IPS-18a (cell line): ENCODE measurements around the gene LRRC3C.

Experiments used
- H3K27ac ChIP-seq: one replicate; pipeline ENCODE4 v1.5.1; 2013; ENCODE audit warnings: low read length
- H3K27me3 ChIP-seq: one replicate; pipeline ENCODE4 v1.6.1; 2013; ENCODE audit warnings: mild to moderate bottlenecking, low read length; ENCODE audit not compliant: control insufficient read depth, insufficient read depth
- H3K36me3 ChIP-seq: one replicate; pipeline ENCODE4 v1.6.1; 2013; ENCODE audit warnings: low read depth, low read length; ENCODE audit not compliant: control insufficient read depth
- H3K4me1 ChIP-seq: one replicate; pipeline ENCODE4 v1.6.1; 2013; ENCODE audit warnings: low read depth, low read length; ENCODE audit not compliant: control insufficient read depth
- H3K4me3 ChIP-seq: one replicate; pipeline ENCODE4 v1.5.1; 2013; ENCODE audit warnings: low read length
- H3K9ac ChIP-seq: one replicate; pipeline ENCODE4 v1.6.1; 2013; ENCODE audit warnings: mild to moderate bottlenecking, low read length, moderate library complexity
- H3K9me3 ChIP-seq: one replicate; pipeline ENCODE4 v1.6.1; 2013; ENCODE audit warnings: low read depth, low read length; ENCODE audit not compliant: control insufficient read depth

Gene LRRC3C

GRCh38 chr17:39925282-39926134 lies 2.0 kb upstream of the LRRC3C start:
- no peaks in the 10 kb centered on the region for H3K27me3 ChIP-seq
- no peaks in the 10 kb centered on the region for H3K9me3 ChIP-seq
- no peak overlapping the region for H3K9ac ChIP-seq
- peaks cover 22% of the 10 kb centered on the region for H3K36me3 ChIP-seq
- no peak overlapping the region for H3K4me3 ChIP-seq
- no peak overlapping the region for H3K27ac ChIP-seq
- H3K4me1 ChIP-seq, result peaks cover 10% of the 10 kb centered on the region

DNA sequence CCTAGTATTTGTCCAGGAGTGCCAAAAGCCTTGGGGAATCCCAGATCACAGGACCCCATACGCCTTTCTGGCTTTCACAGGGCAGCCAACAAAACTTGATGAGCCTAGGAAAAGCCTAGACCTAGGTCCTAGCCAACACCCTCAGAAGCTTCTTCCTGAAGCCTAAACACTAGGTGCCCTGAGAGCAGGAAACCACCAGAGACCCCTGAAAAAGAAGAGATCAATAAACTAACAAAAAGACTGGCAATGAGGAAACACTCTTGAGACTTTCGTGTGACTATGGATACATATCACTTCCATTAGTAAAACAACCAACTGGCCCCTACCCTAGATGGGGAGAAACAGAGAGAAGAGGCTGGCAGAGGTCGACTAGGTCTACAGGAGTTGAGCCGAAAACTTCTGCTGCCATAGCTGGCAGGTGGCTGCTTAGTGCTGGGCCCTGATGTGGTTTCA lies 1.4 kb upstream of the LRRC3C start:
- Histone ChIP-seq H3K4me1 (peaks cover 10% of the 10 kb centered on the region), H3K4me3 (peak overlapping the region; percentile 93), H3K27ac (no peak overlapping the region), H3K27me3 (no peaks in the 10 kb centered on the region), H3K9ac (peak overlapping the region; percentile 80), H3K36me3 (peaks cover 22% of the 10 kb centered on the region), H3K9me3 (no peaks in the 10 kb centered on the region)

DNA sequence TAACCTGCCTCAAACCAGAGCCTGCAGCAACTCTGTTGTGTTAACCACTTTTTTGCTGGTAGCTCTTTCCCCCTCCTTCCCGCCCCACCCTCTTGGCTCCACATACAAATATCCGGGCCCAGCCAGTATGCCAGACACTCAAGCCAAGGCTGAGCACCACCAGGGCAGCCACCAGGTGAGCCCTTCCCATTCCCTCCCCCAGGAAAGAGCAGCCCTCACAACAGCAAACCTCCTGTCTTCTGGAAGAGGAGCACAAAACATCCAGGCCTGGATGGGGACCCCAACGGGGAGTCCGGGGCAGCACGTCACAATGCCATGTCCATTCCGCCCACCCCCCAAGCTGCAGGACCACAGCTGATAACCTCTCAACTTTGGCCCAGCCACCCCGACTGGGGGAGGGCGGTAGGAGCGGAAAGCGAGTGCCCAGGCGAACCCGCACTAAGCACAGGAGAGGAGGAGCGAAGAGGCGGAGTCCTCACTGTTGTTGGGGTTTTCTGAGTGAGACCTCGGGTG lies 888 bp upstream of the LRRC3C start:
- Histone ChIP-seq H3K4me3 (peak overlapping the region; percentile 93), H3K9ac (peak overlapping the region; percentile 80), H3K27ac (peak overlapping the region; percentile 16), H3K36me3 (peaks cover 22% of the 10 kb centered on the region), H3K9me3 (no peaks in the 10 kb centered on the region), H3K27me3 (no peaks in the 10 kb centered on the region), H3K4me1 (peaks cover 10% of the 10 kb centered on the region)

- no peaks in the 10 kb centered on the region for H3K9me3 ChIP-seq
- H3K4me3 ChIP-seq, result peak overlapping the region; percentile 93
- H3K27me3 ChIP-seq, result no peaks in the 10 kb centered on the region
- H3K27ac ChIP-seq, result peak overlapping the region; percentile 61
- H3K36me3 ChIP-seq, result peaks cover 7% of the 10 kb centered on the region
- H3K4me1 ChIP-seq, result peaks cover 10% of the 10 kb centered on the region
- H3K9ac ChIP-seq, result peak overlapping the region; percentile 60
Measured at GRCh38 chr17:39927929-39928857, 661 bp downstream of the LRRC3C start.

GRCh38 chr17:39928858-39929645 lies 1.5 kb downstream of the LRRC3C start:
- Histone ChIP-seq H3K27ac (no peak overlapping the region), H3K4me1 (peaks cover 14% of the 10 kb centered on the region), H3K4me3 (no peak overlapping the region), H3K9ac (no peak overlapping the region), H3K27me3 (no peaks in the 10 kb centered on the region), H3K36me3 (peaks cover under 1% of the 10 kb centered on the region), H3K9me3 (no peaks in the 10 kb centered on the region)

- Histone ChIP-seq H3K4me3 (no peak overlapping the region), H3K9ac (no peak overlapping the region), H3K27ac (no peak overlapping the region), H3K36me3 (no peaks in the 10 kb centered on the region), H3K27me3 (no peaks in the 10 kb centered on the region), H3K9me3 (no peaks in the 10 kb centered on the region), H3K4me1 (peaks cover 16% of the 10 kb centered on the region)
Measured at GRCh38 chr17:39929646-39930407, 2.3 kb downstream of the LRRC3C start.

- Histone ChIP-seq H3K4me3 (no peak overlapping the region), H3K27ac (no peak overlapping the region), H3K4me1 (peaks cover 6% of the 10 kb centered on the region)
Measured at GRCh38 chr17:39933912-39934311, 6.4 kb downstream of the LRRC3C start.

DNA sequence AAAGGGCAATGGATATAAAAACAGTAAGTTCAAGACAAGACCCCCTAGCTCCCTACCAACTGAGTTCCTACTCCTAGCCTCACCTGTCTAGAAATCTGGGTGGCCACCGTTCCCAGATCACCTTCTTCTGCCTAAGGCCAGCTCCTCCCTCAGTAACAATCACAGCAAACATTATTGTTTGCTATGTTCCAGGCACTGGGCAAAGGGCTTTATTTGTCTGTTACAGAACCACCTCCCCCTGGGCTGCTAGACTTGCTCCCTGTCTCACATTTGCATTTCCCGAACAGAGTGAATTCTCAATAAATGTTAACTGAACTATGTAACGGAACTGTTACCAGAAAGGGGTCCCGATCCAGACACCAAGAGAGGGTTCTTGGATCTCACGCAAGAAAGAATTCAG lies 6.8 kb downstream of the LRRC3C start:
- Histone ChIP-seq H3K9ac (no peak overlapping the region), H3K4me1 (peaks cover 6% of the 10 kb centered on the region), H3K9me3 (no peaks in the 10 kb centered on the region), H3K27me3 (no peaks in the 10 kb centered on the region), H3K4me3 (no peak overlapping the region), H3K36me3 (no peaks in the 10 kb centered on the region), H3K27ac (no peak overlapping the region)

More at GRCh38 chr17:39933912-39934311, 6.4 kb downstream of the LRRC3C start:
- H3K27me3 ChIP-seq, result no peaks in the 10 kb centered on the region
- H3K9ac ChIP-seq, result no peak overlapping the region
- no peaks in the 10 kb centered on the region for H3K36me3 ChIP-seq
- H3K9me3 ChIP-seq, result no peaks in the 10 kb centered on the region

GRCh38 chr17:39935909-39936308 lies 8.4 kb downstream of the LRRC3C start:
- Histone ChIP-seq H3K9ac (no peak overlapping the region), H3K4me3 (no peak overlapping the region), H3K36me3 (no peaks in the 10 kb centered on the region), H3K27me3 (no peaks in the 10 kb centered on the region), H3K9me3 (no peaks in the 10 kb centered on the region), H3K4me1 (peaks cover 6% of the 10 kb centered on the region), H3K27ac (no peak overlapping the region)

GRCh38 chr17:39937447-39937846 lies 9.9 kb downstream of the LRRC3C start:
- no peaks in the 10 kb centered on the region for H3K36me3 ChIP-seq
- peaks cover 6% of the 10 kb centered on the region for H3K4me1 ChIP-seq

More at GRCh38 chr17:39937447-39937846, 9.9 kb downstream of the LRRC3C start:
- Histone ChIP-seq H3K9me3 (no peaks in the 10 kb centered on the region), H3K27ac (no peak overlapping the region), H3K4me3 (no peak overlapping the region), H3K9ac (no peak overlapping the region), H3K27me3 (no peaks in the 10 kb centered on the region)
